Stimulated activated effector memory CD8-positive, alpha-beta T cell treated with anti-CD3 and anti-CD28 coated beads, Interleukin-12 subunit alpha, Interleukin-12 subunit beta, amount 100 ng/mL, for 72 hours (primary cell): ENCODE data around the gene TSPAN9.

Experiments
- ATAC-seq: fragments of 150-1000 bp; cut with Tn5 transposase; 2 replicates; pipeline ENCODE4 v1.10.0; 2021
- DNase-seq, 2 donors: peaks; one replicate each; pipeline ENCODE4 v3.0.0; 2021 to 2022; ENCODE audit warnings: low spot score in 2 of 2
- H3K27ac Mint-ChIP-seq: one replicate; pipeline ENCODE4 v1.8.0; 2022; ENCODE audit warnings: mild to moderate bottlenecking, mixed read lengths
- H3K36me3 Mint-ChIP-seq: one replicate; pipeline ENCODE4 v1.8.0; 2022; ENCODE audit warnings: mild to moderate bottlenecking, mixed read lengths
- H3K4me1 Mint-ChIP-seq: one replicate; pipeline ENCODE4 v1.8.0; 2022; ENCODE audit warnings: mixed read lengths
- H3K4me3 Mint-ChIP-seq: one replicate; pipeline ENCODE4 v1.8.0; 2022; ENCODE audit warnings: mild to moderate bottlenecking, mixed read lengths
- H3K9me3 Mint-ChIP-seq: one replicate; pipeline ENCODE4 v1.8.0; 2022; ENCODE audit warnings: mixed read lengths

Gene TSPAN9

DNA sequence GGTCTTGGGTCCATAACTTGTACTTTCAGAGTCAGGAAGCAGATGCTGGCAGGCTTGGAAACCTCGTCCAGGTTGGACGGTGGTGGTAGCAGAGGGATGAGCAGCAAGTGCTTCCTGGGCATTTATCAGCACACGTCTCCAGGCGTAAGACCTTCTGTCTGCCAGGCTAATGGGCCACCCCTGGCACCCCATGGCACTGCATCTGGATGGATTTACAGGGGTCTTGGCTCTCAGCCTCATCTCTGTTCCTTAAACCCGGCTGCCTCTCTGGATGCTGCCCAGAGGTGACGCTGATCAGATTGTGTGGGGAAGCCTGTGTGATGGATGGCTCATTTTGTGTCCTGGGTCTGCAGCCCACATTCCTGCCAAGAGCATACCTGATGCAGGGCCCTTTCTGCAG lies 145.1 kb downstream of the TSPAN9 start:
- H3K4me1 Mint-ChIP-seq, result no peaks in the 10 kb centered on the region
- no peak for DNase-seq
- ATAC-seq, result no peak
- no peaks in the 10 kb centered on the region for H3K36me3 Mint-ChIP-seq
- no peak overlapping the region for H3K27ac Mint-ChIP-seq
- no peak overlapping the region for H3K4me3 Mint-ChIP-seq
- H3K9me3 Mint-ChIP-seq, result no peaks in the 10 kb centered on the region

GRCh38 chr12:3222979-3223378 lies 145.8 kb downstream of the TSPAN9 start:
- H3K4me3 Mint-ChIP-seq, result no peak overlapping the region
- no peaks in the 10 kb centered on the region for H3K4me1 Mint-ChIP-seq
- H3K27ac Mint-ChIP-seq, result no peak overlapping the region
- no peak for DNase-seq
- H3K36me3 Mint-ChIP-seq, result no peaks in the 10 kb centered on the region
- no peak for ATAC-seq
- no peaks in the 10 kb centered on the region for H3K9me3 Mint-ChIP-seq

DNA sequence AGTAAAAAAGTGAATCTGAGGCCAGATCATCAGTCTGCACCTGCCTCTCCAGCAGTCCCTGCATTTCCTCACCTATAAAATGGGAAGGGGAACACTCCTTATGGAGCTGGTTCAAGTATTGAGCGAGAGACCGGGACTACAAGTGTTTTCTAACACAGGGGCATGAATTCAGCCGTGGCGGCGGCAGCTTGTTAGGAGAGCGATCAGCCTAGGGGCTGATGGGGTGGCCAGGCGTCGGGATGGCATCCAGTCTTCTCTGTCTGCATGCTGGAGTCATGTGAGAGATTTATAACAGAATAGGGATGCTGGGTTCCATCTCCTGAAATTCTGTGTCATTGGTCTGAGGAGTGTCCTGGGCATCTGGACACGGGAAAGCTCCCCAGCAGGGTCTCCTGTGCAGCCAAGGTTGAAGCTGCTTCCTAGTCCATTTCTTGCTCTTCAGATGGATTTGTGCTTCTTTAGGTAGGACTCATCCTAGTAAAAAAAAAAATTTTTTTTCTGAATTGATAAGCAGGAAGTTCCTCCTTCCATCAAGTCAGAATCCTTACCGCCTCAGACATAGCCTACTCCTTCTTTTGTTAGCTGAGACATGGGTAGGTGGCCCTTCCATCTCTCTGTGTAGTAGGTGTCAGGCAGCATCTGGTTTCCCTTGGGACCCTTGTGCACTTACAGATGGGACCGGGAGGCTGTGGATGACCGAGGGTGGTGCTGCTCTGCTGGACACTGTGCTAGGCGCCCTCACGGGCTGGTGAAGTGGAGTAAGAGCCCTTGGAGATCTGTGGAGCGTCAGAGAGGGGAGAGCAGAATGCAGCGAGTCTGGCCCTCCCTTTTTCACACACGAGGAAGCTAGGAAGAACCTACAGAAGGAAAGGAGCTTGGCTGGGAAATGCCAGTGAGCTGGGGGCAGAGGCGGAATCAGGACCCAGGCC lies 146.7 kb downstream of the TSPAN9 start:
- H3K4me1 Mint-ChIP-seq, result no peaks in the 10 kb centered on the region

GRCh38 chr12:3224530-3224903 lies 147.3 kb downstream of the TSPAN9 start:
- no peak for DNase-seq
- Mint-ChIP-seq H3K9me3 (peaks cover 2% of the 10 kb centered on the region), H3K4me1 (no peaks in the 10 kb centered on the region), H3K27ac (no peak overlapping the region), H3K36me3 (no peaks in the 10 kb centered on the region), H3K4me3 (no peak overlapping the region)
- ATAC-seq, result no peak

More for the DNA sequence above, 146.7 kb downstream of the TSPAN9 start:
- peaks cover 2% of the 10 kb centered on the region for H3K9me3 Mint-ChIP-seq
- ATAC-seq (no peak), DNase-seq (no peak)
- H3K4me3 Mint-ChIP-seq, result no peak overlapping the region
- H3K36me3 Mint-ChIP-seq, result no peaks in the 10 kb centered on the region
- H3K27ac Mint-ChIP-seq, result no peak overlapping the region

GRCh38 chr12:3225154-3225795 lies 148.1 kb downstream of the TSPAN9 start:
- ATAC-seq (peak; percentile 14), DNase-seq (no peak)
- H3K4me1 Mint-ChIP-seq, result no peaks in the 10 kb centered on the region
- H3K4me3 Mint-ChIP-seq, result no peak overlapping the region
- H3K36me3 Mint-ChIP-seq, result no peaks in the 10 kb centered on the region
- H3K27ac Mint-ChIP-seq, result no peak overlapping the region
- peaks cover 2% of the 10 kb centered on the region for H3K9me3 Mint-ChIP-seq

- H3K36me3 Mint-ChIP-seq, result no peaks in the 10 kb centered on the region
- H3K4me1 Mint-ChIP-seq, result no peaks in the 10 kb centered on the region
- ATAC-seq (peak; percentile 17), DNase-seq (no peak)
- no peak overlapping the region for H3K27ac Mint-ChIP-seq
- H3K9me3 Mint-ChIP-seq, result peaks cover 2% of the 10 kb centered on the region
- H3K4me3 Mint-ChIP-seq, result no peak overlapping the region
Observed at GRCh38 chr12:3225796-3226180, 148.6 kb downstream of the TSPAN9 start.

- DNase-seq, result no peak
- no peaks in the 10 kb centered on the region for H3K36me3 Mint-ChIP-seq
- H3K27ac Mint-ChIP-seq, result no peak overlapping the region
- H3K9me3 Mint-ChIP-seq, result peaks cover 2% of the 10 kb centered on the region
- no peaks in the 10 kb centered on the region for H3K4me1 Mint-ChIP-seq
- ATAC-seq, result no peak
- no peak overlapping the region for H3K4me3 Mint-ChIP-seq
Observed at GRCh38 chr12:3226264-3226663, 149.1 kb downstream of the TSPAN9 start.

DNA sequence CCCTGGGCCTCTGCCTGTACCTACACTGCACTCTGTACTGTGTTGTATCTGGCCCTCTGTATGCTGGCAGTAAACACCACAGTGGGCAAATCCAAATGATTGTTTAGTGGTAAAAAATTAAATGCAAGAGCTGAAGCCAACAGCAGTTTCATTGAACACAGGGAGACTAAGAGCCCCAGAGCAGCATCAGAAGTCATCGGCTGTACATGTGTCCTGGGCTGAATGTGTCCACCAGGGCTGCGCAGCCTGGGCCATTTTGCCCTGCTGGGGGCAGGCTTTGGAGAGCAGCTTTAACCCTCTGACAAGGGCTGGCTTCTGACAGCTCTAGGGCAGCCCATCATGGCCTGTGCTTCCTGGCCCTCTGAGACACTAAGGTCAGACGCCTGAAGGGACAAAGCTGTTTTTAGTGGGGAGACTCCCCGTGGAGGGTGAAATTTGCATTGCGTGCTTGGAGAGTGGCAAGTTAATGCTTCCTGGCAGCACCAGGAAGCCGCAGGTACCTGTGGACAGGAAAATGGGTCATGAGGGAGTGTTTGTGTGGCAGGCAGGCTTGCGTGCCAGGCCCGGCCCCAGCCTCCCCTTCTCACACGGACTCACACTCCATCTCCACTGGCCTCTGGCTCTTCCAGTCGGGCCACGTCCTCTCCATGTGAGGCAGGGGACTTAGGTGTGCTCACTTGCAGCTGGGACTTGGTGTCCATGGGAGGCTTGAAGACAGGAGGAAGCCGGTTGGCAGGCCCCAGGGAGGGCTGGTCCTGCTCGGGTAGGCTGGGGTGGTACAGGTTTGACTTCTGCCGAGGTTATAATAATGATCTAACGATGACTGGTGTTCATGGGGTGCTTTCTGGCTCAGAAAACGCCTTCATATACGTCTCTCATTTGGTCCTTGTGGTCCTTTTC lies 150.1 kb downstream of the TSPAN9 start:
- Mint-ChIP-seq H3K27ac (no peak overlapping the region), H3K9me3 (peaks cover 2% of the 10 kb centered on the region), H3K36me3 (no peaks in the 10 kb centered on the region), H3K4me1 (no peaks in the 10 kb centered on the region), H3K4me3 (no peak overlapping the region)
- DNase-seq (no peak), ATAC-seq (peak; percentile 9)

DNA sequence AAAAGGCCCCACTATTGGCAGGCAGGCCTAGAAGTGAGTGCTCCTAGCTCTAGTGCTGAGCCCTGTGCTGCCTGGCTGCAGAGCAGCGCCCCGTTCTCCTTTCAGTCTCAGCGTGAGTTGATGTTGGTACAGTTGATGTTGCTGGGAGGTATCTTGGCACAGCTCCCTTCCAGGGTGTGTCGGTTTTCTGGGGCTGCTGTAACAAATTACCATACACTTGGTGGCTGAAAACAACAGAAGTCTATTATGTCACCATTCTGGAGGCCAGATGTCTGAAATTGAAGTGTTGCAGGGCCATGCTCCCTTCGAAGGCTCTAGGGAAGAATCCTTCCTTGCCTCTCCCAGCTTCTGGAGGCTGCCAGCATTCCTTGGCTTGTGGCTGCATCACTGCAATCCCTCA lies 151.4 kb downstream of the TSPAN9 start:
- ATAC-seq (no peak), DNase-seq (no peak)
- H3K27ac Mint-ChIP-seq, result no peak overlapping the region
- H3K4me1 Mint-ChIP-seq, result no peaks in the 10 kb centered on the region
- H3K36me3 Mint-ChIP-seq, result no peaks in the 10 kb centered on the region
- peaks cover 2% of the 10 kb centered on the region for H3K9me3 Mint-ChIP-seq
- H3K4me3 Mint-ChIP-seq, result no peak overlapping the region

- ATAC-seq, result no peak
- Mint-ChIP-seq H3K4me3 (no peak overlapping the region), H3K36me3 (no peaks in the 10 kb centered on the region), H3K4me1 (no peaks in the 10 kb centered on the region), H3K27ac (no peak overlapping the region), H3K9me3 (peaks cover 2% of the 10 kb centered on the region)
- DNase-seq, result no peak
Observed at GRCh38 chr12:3229577-3229976, 152.4 kb downstream of the TSPAN9 start.

- peaks cover 2% of the 10 kb centered on the region for H3K9me3 Mint-ChIP-seq
- H3K4me1 Mint-ChIP-seq, result no peaks in the 10 kb centered on the region
- H3K27ac Mint-ChIP-seq, result peak overlapping the region; percentile 29
- no peak overlapping the region for H3K4me3 Mint-ChIP-seq
- ATAC-seq (no peak), DNase-seq (no peak)
- H3K36me3 Mint-ChIP-seq, result no peaks in the 10 kb centered on the region
Observed at GRCh38 chr12:3230758-3231375, 153.7 kb downstream of the TSPAN9 start.

- Mint-ChIP-seq H3K9me3 (peaks cover 2% of the 10 kb centered on the region), H3K27ac (no peak overlapping the region), H3K4me1 (no peaks in the 10 kb centered on the region), H3K4me3 (no peak overlapping the region), H3K36me3 (no peaks in the 10 kb centered on the region)
- DNase-seq (no peak), ATAC-seq (no peak)
Observed at GRCh38 chr12:3231399-3231876, 154.3 kb downstream of the TSPAN9 start.

- ATAC-seq, result no peak
- no peak overlapping the region for H3K4me3 Mint-ChIP-seq
- no peak for DNase-seq
- H3K4me1 Mint-ChIP-seq, result no peaks in the 10 kb centered on the region
- peaks cover 2% of the 10 kb centered on the region for H3K9me3 Mint-ChIP-seq
- H3K27ac Mint-ChIP-seq, result no peak overlapping the region
- no peaks in the 10 kb centered on the region for H3K36me3 Mint-ChIP-seq
Observed at GRCh38 chr12:3233797-3234196, 156.6 kb downstream of the TSPAN9 start.

GRCh38 chr12:3236345-3237187 lies 159.4 kb downstream of the TSPAN9 start:
- H3K36me3 Mint-ChIP-seq, result no peaks in the 10 kb centered on the region
- H3K27ac Mint-ChIP-seq, result no peak overlapping the region
- no peaks in the 10 kb centered on the region for H3K9me3 Mint-ChIP-seq
- no peak for DNase-seq
- no peak overlapping the region for H3K4me3 Mint-ChIP-seq
- no peaks in the 10 kb centered on the region for H3K4me1 Mint-ChIP-seq
- ATAC-seq, result peak; percentile 87
